Lung microvascular endothelial cell (primary cell): Measurements from ENCODE around the gene FAM120B. TPM values are rescaled to one million over a fixed set of nuclear protein-coding genes. Genes with fewer than 3 reads are reported as not detected.
"Not testable (repeated sequence)": the region's sequence is repeated elsewhere in the genome, so short reads cannot be mapped to it uniquely, and the experiment has no call there.

Experiments
- DNase-seq, 2 donors: peaks; one replicate each; pipeline versions ENCODE4 v3.0.0 to v3.0.0-alpha.2; 2010; ENCODE audit warnings: low read depth in 2 of 2
- total RNA-seq: library from RNA; depleted of rRNA; stranded (reverse); fragments of >200 nt; gene quantifications from 2 replicates; pipeline ENCODE4 v1.2.1, GENCODE V29; 2014

The FAM120B gene
- total RNA-seq, 1 donor from 2014 or later: 10.9 TPM

- no peak for DNase-seq
Measured at GRCh38 chr6:170381562-170381961, 75.0 kb downstream of the FAM120B start.

- no peak for DNase-seq
Measured at GRCh38 chr6:170383466-170384035, 77.0 kb downstream of the FAM120B start.

GRCh38 chr6:170385506-170385905, 78.9 kb downstream of the FAM120B start:
- no peak for DNase-seq

- DNase-seq: no peak
Measured at GRCh38 chr6:170388113-170388512, 81.6 kb downstream of the FAM120B start.

GRCh38 chr6:170393033-170393432, 86.5 kb downstream of the FAM120B start:
- DNase-seq: no peak

- no peak for DNase-seq
Measured at GRCh38 chr6:170393807-170394399, 87.3 kb downstream of the FAM120B start.

- no peak for DNase-seq
Measured at GRCh38 chr6:170394980-170395379, 88.4 kb downstream of the FAM120B start.

GRCh38 chr6:170398743-170399369, 92.3 kb downstream of the FAM120B start:
- not testable (repeated sequence) for DNase-seq

- not testable (repeated sequence) for DNase-seq
Measured at GRCh38 chr6:170399955-170400558, 93.5 kb downstream of the FAM120B start.

GRCh38 chr6:170402318-170403040, 95.9 kb downstream of the FAM120B start:
- DNase-seq: no peak

GRCh38 chr6:170403451-170403850, 96.9 kb downstream of the FAM120B start:
- peak in 1 of 2 donors; percentile 19 for DNase-seq

- DNase-seq: no peak
Measured at GRCh38 chr6:170404036-170404435, 97.5 kb downstream of the FAM120B start.

GRCh38 chr6:170404697-170405096, 98.1 kb downstream of the FAM120B start:
- DNase-seq: no peak

GRCh38 chr6:170405311-170405975, 98.9 kb downstream of the FAM120B start:
- peak; percentile 22 to 93 for DNase-seq

- no peak for DNase-seq
Measured at GRCh38 chr6:170407200-170407599, 100.6 kb downstream of the FAM120B start.

GRCh38 chr6:170407932-170408331, 101.4 kb downstream of the FAM120B start:
- no peak for DNase-seq

GRCh38 chr6:170409746-170410145, 103.2 kb downstream of the FAM120B start:
- not testable (repeated sequence) for DNase-seq

- DNase-seq: no peak
Measured at GRCh38 chr6:170410241-170410640, 103.7 kb downstream of the FAM120B start.

GRCh38 chr6:170415318-170415717, 108.8 kb downstream of the FAM120B start:
- no peak for DNase-seq

- DNase-seq: no peak
Measured at GRCh38 chr6:170416303-170416702, 109.7 kb downstream of the FAM120B start.

- DNase-seq: no peak
Measured at GRCh38 chr6:170416959-170417606, 110.5 kb downstream of the FAM120B start.
